ENCODE data around the gene ARHGEF16. TPM values are rescaled to one million over a fixed set of nuclear protein-coding genes. Genes with fewer than 3 reads are reported as not detected.
A peak's percentile ranks its signal among the peaks of the same experiment; 100 is the strongest.

Gene ARHGEF16
- total RNA-seq (ENCODE audit: low replicate concordance) = 1.3 and 7.8 TPM in 2 replicates

DNA sequence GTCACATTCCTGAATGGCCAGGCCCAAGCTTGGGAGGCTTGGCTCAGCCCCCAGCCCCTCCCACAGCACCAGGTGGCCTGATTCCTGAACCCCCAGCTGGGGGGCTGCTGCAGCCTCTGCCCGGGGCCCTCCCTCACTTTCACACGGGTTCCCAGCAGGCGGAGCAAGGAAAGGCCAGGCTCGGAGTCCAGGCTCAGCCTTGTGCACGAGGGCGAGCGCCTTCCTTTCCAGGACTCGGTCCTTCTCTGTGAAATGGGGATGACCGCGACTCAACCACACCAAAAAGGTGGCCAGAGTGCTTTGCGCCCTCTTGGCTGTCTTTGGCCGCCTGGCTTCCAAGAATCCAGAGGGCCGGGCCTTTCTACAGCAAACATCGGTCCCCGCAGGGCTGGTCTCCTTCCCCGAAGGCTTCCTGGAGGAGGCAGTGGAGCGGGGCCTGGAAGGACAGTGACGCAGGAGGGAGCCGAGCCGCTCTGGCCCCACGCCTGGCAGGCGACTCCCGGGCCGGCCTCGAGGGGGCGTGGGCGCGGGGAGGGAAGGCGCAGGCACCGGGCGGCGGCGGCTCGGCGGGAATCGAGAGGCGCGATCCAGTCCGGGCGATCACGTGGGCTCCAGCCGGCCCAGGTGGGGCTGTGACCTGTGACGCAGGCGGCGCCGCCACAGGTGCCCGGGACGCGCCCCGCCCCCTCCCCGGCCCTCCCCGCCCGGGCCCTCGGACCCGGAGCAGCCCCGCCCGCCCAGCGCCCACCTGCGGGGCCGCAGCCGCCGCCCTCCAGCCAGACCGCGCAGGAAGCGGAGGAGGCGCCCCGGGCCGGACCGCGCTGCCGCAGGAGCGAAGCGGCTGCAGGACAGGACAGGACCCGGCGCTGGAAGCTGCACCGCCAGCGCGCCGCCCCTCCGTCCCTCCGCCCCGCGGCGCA is at the start of gene ARHGEF16:
TSS of gene ARHGEF16 (plus strand) at position 775 of the 920 bp plus-strand sequence. CDS start 8,420 bp downstream, outside the sequence.
- H3F3A ChIP-seq (ENCODE audit: low read depth) = peaks cover 23% of the 10 kb centered on the region
- H3K36me3 Mint-ChIP-seq = no peaks in the 10 kb centered on the region
- DNase-seq (ENCODE audit: low spot score) = peak; percentile 91
- H3K27me3 ChIP-seq = no peaks in the 10 kb centered on the region
- H3K9me3 Mint-ChIP-seq = no peaks in the 10 kb centered on the region
- H3K27me3 Mint-ChIP-seq (ENCODE audit: insufficient read depth, low read depth) = no peaks in the 10 kb centered on the region
- no peak within 1 kb of the TSS for H3K27ac ChIP-seq
- H3K4me3 Mint-ChIP-seq = peak within 1 kb of the TSS; percentile 83
- H3K36me3 ChIP-seq = no peaks in the 10 kb centered on the region
- peaks cover 9% of the 10 kb centered on the region for H4K20me1 ChIP-seq (ENCODE audit: low read depth)
- H3K4me1 Mint-ChIP-seq = peaks cover 27% of the 10 kb centered on the region
- TF ChIP-seq EZH2 (IDR thresholded peaks at IDR 0.05) = no peak
- no peak for TF ChIP-seq EZH2phosphoT487 (IDR thresholded peaks at IDR 0.05)
- TF ChIP-seq, protein P1, sequence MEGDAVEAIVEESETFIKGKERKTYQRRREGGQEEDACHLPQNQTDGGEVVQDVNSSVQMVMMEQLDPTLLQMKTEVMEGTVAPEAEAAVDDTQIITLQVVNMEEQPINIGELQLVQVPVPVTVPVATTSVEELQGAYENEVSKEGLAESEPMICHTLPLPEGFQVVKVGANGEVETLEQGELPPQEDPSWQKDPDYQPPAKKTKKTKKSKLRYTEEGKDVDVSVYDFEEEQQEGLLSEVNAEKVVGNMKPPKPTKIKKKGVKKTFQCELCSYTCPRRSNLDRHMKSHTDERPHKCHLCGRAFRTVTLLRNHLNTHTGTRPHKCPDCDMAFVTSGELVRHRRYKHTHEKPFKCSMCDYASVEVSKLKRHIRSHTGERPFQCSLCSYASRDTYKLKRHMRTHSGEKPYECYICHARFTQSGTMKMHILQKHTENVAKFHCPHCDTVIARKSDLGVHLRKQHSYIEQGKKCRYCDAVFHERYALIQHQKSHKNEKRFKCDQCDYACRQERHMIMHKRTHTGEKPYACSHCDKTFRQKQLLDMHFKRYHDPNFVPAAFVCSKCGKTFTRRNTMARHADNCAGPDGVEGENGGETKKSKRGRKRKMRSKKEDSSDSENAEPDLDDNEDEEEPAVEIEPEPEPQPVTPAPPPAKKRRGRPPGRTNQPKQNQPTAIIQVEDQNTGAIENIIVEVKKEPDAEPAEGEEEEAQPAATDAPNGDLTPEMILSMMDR (IDR thresholded peaks at IDR 0.05) = peak; percentile 58
- no peak within 1 kb of the TSS for H3K9ac ChIP-seq
- no peak within 1 kb of the TSS for H3K27ac Mint-ChIP-seq
- H3K79me2 ChIP-seq (ENCODE audit: low read depth) = no peaks in the 10 kb centered on the region
- H2AFZ ChIP-seq (replicated peaks) = peak within 1 kb of the TSS; percentile 37
- H3K4me2 ChIP-seq = peak within 1 kb of the TSS; percentile 80
- H3K9me3 ChIP-seq (ENCODE audit: low read depth) = no peaks in the 10 kb centered on the region
- H3K4me3 ChIP-seq = peak within 1 kb of the TSS; percentile 61
- peaks cover 13% of the 10 kb centered on the region for H3K4me1 ChIP-seq

DNA sequence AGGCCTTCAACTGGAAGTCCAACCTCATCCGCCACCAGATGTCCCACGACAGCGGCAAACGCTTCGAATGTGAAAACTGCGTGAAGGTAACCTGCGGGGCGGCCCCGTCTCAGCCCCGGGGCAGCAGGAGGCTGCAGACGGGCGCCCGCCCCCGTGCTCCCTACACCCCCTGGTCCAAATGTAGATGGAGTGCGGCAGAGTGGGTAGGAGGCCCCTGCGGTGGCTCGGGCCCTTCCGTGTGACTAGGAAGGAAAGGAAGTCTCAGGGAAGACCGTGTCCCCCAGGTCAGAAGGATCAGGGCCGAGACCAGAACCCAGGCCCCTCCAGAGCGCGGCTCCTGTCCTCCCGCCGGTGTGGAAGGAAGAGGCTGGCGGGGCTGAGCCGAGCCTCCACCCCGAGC is 49.7 kb upstream of the ARHGEF16 start:
- H3K4me3 Mint-ChIP-seq = no peak overlapping the region
- H3K79me2 ChIP-seq (ENCODE audit: low read depth) = no peaks in the 10 kb centered on the region
- no peak overlapping the region for H3K27ac ChIP-seq
- no peak overlapping the region for H3K4me3 ChIP-seq
- H3K27me3 Mint-ChIP-seq (ENCODE audit: insufficient read depth, low read depth) = peaks cover 8% of the 10 kb centered on the region
- peaks cover 11% of the 10 kb centered on the region for H3K4me1 ChIP-seq
- no peak overlapping the region for H2AFZ ChIP-seq (replicated peaks)
- no peaks in the 10 kb centered on the region for H3K9me3 Mint-ChIP-seq
- DNase-seq (ENCODE audit: low spot score) = no peak
- no peak overlapping the region for H3K4me2 ChIP-seq
- no peaks in the 10 kb centered on the region for H3K27me3 ChIP-seq
- no peaks in the 10 kb centered on the region for H3K36me3 ChIP-seq
- no peak for TF ChIP-seq EZH2 (IDR thresholded peaks at IDR 0.05)
- H3K27ac Mint-ChIP-seq = no peak overlapping the region
- H3K9ac ChIP-seq = no peak overlapping the region
- peaks cover 15% of the 10 kb centered on the region for H3F3A ChIP-seq (ENCODE audit: low read depth)
- H3K36me3 Mint-ChIP-seq = no peaks in the 10 kb centered on the region
- H4K20me1 ChIP-seq (ENCODE audit: low read depth) = no peaks in the 10 kb centered on the region
- H3K9me3 ChIP-seq (ENCODE audit: low read depth) = no peaks in the 10 kb centered on the region
- peaks cover 23% of the 10 kb centered on the region for H3K4me1 Mint-ChIP-seq

DNA sequence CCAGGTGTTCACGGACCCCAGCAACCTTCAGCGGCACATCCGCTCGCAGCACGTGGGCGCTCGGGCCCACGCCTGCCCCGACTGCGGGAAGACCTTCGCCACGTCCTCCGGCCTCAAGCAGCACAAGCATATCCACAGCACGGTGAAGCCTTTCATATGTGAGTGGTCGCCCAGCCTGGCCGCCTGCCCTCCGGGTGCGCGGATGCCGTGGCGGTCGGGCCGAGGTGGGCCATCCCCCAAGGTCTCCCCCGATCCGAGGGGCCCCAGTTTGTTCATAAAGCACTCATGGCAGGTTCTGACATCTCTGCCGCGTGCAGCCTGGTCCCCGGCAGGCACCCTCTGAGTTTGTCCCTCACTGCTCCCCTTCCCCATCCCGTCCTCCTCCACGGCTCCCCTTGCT is 49.0 kb upstream of the ARHGEF16 start:
- Histone ChIP-seq H3K27ac (no peak overlapping the region), H3K9ac (no peak overlapping the region), H3K79me2 (ENCODE audit: low read depth) (no peaks in the 10 kb centered on the region), H3K36me3 (no peaks in the 10 kb centered on the region), H3K27me3 (no peaks in the 10 kb centered on the region), H2AFZ (replicated peaks) (no peak overlapping the region), H3K4me2 (no peak overlapping the region), H4K20me1 (ENCODE audit: low read depth) (no peaks in the 10 kb centered on the region), H3K4me1 (peaks cover 11% of the 10 kb centered on the region), H3K9me3 (ENCODE audit: low read depth) (no peaks in the 10 kb centered on the region), H3K4me3 (no peak overlapping the region), H3F3A (ENCODE audit: low read depth) (peaks cover 15% of the 10 kb centered on the region)
- Mint-ChIP-seq H3K4me3 (no peak overlapping the region), H3K36me3 (no peaks in the 10 kb centered on the region), H3K4me1 (peaks cover 23% of the 10 kb centered on the region), H3K27ac (no peak overlapping the region), H3K27me3 (ENCODE audit: insufficient read depth, low read depth) (peaks cover 8% of the 10 kb centered on the region), H3K9me3 (no peaks in the 10 kb centered on the region)
- no peak for TF ChIP-seq EZH2 (IDR thresholded peaks at IDR 0.05)
- TF ChIP-seq, protein P1 (IDR thresholded peaks at IDR 0.05) = no peak
- TF ChIP-seq EZH2phosphoT487 (IDR thresholded peaks at IDR 0.05) = no peak
- DNase-seq (ENCODE audit: low spot score) = no peak
